HepG2 (cell line): ENCODE measurements around the gene JOSD2. TPM values are rescaled to one million over a fixed set of nuclear protein-coding genes. Genes with fewer than 3 reads are reported as not detected.

Source experiments
- HDAC2 ChIP-seq: sonication (generic); formaldehyde crosslinking; IDR thresholded peaks from 2 replicates; pipeline ENCODE4 v1.4.0; 2020; ENCODE audit warnings: missing genetic modification reagents
- HNRNPL ChIP-seq: fragments of 200-400 bp; formaldehyde crosslinking; IDR thresholded peaks from 2 replicates; pipeline ENCODE4 v1.6.1; 2017; ENCODE audit warnings: mild to moderate bottlenecking, low read depth, low read length
- NPAS2 ChIP-seq: sonication (generic); formaldehyde crosslinking; IDR thresholded peaks from 2 replicates; pipeline ENCODE4 v1.8.0; 2022; ENCODE audit warnings: mild to moderate bottlenecking, missing genetic modification reagents, borderline replicate concordance
- POLR2G ChIP-seq: fragments of 200-400 bp; formaldehyde crosslinking; IDR thresholded peaks from 2 replicates; pipeline ENCODE4 v1.6.1; 2018; ENCODE audit warnings: mild to moderate bottlenecking, low read depth, low read length, moderate library complexity
- RBFOX2 ChIP-seq: fragments of 200-400 bp; formaldehyde crosslinking; IDR thresholded peaks from 2 replicates; pipeline ENCODE4 v1.6.1; 2017; ENCODE audit warnings: low read depth, mild to moderate bottlenecking, low read length
- RXRA ChIP-seq: sonication (generic); formaldehyde crosslinking; IDR thresholded peaks from 2 replicates; pipeline ENCODE4 v1.5.1; 2020; ENCODE audit warnings: missing genetic modification reagents
- SKI ChIP-seq: fragments of 450-650 bp; IDR thresholded peaks from one replicate; pipeline ENCODE4 v1.6.1; 2018; ENCODE audit warnings: mild to moderate bottlenecking; ENCODE audit not compliant: partially characterized antibody
- TAF1 ChIP-seq: sonication (generic); formaldehyde crosslinking; IDR thresholded peaks from 2 replicates; pipeline ENCODE4 v1.4.0; 2020; ENCODE audit warnings: missing genetic modification reagents
- TFDP1 ChIP-seq: IDR thresholded peaks from 2 replicates; pipeline ENCODE4 v1.6.1; 2016; ENCODE audit warnings: missing compliant biosample characterization, missing genetic modification reagents, borderline replicate concordance
- TIGD3 ChIP-seq: sonication (generic); formaldehyde crosslinking; IDR thresholded peaks from 2 replicates; pipeline ENCODE4 v1.5.1; 2020; ENCODE audit warnings: mild to moderate bottlenecking, missing genetic modification reagents, borderline replicate concordance
- YEATS2 ChIP-seq: sonication (generic); formaldehyde crosslinking; IDR thresholded peaks from 2 replicates; pipeline ENCODE4 v1.4.0; 2020; ENCODE audit warnings: missing genetic modification reagents, borderline replicate concordance
- ZBTB20 ChIP-seq: sonication (generic); formaldehyde crosslinking; IDR thresholded peaks from 2 replicates; pipeline ENCODE4 v1.8.1; 2023; ENCODE audit warnings: missing genetic modification reagents, low read depth, mild to moderate bottlenecking, borderline replicate concordance
- ZIK1 ChIP-seq: sonication (generic); formaldehyde crosslinking; IDR thresholded peaks from 2 replicates; pipeline ENCODE4 v1.5.0; 2020; ENCODE audit warnings: mild to moderate bottlenecking, low read depth, missing genetic modification reagents, borderline replicate concordance
- ZNF446 ChIP-seq: sonication (generic); formaldehyde crosslinking; IDR thresholded peaks from 2 replicates; pipeline ENCODE4 v1.5.0; 2020; ENCODE audit warnings: mild to moderate bottlenecking, missing genetic modification reagents
- ZNF530 ChIP-seq: sonication (generic); formaldehyde crosslinking; IDR thresholded peaks from 2 replicates; pipeline ENCODE4 v1.5.0; 2020; ENCODE audit warnings: low read depth, mild to moderate bottlenecking, missing genetic modification reagents
- ZNF687 ChIP-seq: sonication (generic); formaldehyde crosslinking; IDR thresholded peaks from 2 replicates; pipeline ENCODE4 v1.5.1; 2020; ENCODE audit warnings: mild to moderate bottlenecking, missing genetic modification reagents, moderate library complexity
- ZNF704 ChIP-seq: sonication (generic); formaldehyde crosslinking; IDR thresholded peaks from 2 replicates; pipeline ENCODE4 v1.8.1; 2023; ENCODE audit warnings: mild to moderate bottlenecking, inconsistent platforms, moderate library complexity, missing genetic modification reagents, borderline replicate concordance
- ZNF740 ChIP-seq: sonication (generic); formaldehyde crosslinking; IDR thresholded peaks from 2 replicates; pipeline ENCODE4 v1.4.0; 2020; ENCODE audit warnings: missing genetic modification reagents
- polyA plus RNA-seq, 8 experiments: library from polyadenylated mRNA; depleted of rRNA in 3 of 8; stranded (reverse) in 7 of 8; unstranded in 1 of 8; fragments of >200 nt; fragmentation: Illumina TruSeq in 4 of 8; extraction: Trizol in 4 of 8; gene quantifications; 2 replicates each; pipeline versions ENCODE4 v1.2.1 to v1.2.3, GENCODE V29; 2011 to 2016; ENCODE audit warnings: low read depth in 4 of 8, missing spikeins in 1 of 8, mixed read lengths in 1 of 8; ENCODE audit not compliant: insufficient read depth in 1 of 8
- total RNA-seq, 5 experiments: library from RNA; depleted of rRNA; stranded (reverse); fragments of >200 nt; fragmentation: Illumina TruSeq; extraction: Trizol; gene quantifications; 2 replicates each; pipeline ENCODE4 v1.2.3, GENCODE V29; 2016; ENCODE audit warnings: low read depth in 1 of 5

JOSD2 gene
- total and polyA plus RNA-seq, 2 of the 13 experiments (the other 11 are each of a cell fraction or from before 2014, with no cell fraction given): 2.0 to 4.1 TPM

GRCh38 chr19:50513746-50514345, 2.9 kb upstream of the JOSD2 start, which contains the start of gene ASPDH (continued):
- peak; percentile 54; the same call in 1 of the 2 replicates for TF ChIP-seq POLR2G
- 0 out of 2 replicates have a peak, but pooled peaks have one; percentile 23 for TF ChIP-seq TAF1
- no peak for TF ChIP-seq ZNF446 (CRISPR knock-in tag)
- TF ChIP-seq RXRA (CRISPR knock-in tag): peak; percentile 52; the same call in 1 of the 2 replicates
- peak; percentile 22; the same call in 1 of the 2 replicates for TF ChIP-seq TFDP1 (CRISPR knock-in tag)
- TF ChIP-seq YEATS2: 0 out of 2 replicates have a peak, but pooled peaks have one; percentile 34
- no peak for TF ChIP-seq TIGD3 (CRISPR knock-in tag)
- TF ChIP-seq ZNF740 (CRISPR knock-in tag): peak; percentile 8; the same call in 1 of the 2 replicates
- 0 out of 2 replicates have a peak, but pooled peaks have one; percentile 21 for TF ChIP-seq HDAC2 (CRISPR knock-in tag)
- TF ChIP-seq HNRNPL: peak; percentile 73
- TF ChIP-seq NPAS2 (CRISPR knock-in tag): no peak
- TF ChIP-seq ZNF704 (CRISPR knock-in tag): no peak
- peak; percentile 38 for TF ChIP-seq SKI
- TF ChIP-seq ZNF687 (CRISPR knock-in tag): peak; percentile 70
- no peak for TF ChIP-seq ZNF530 (CRISPR knock-in tag)
- TF ChIP-seq ZBTB20 (CRISPR knock-in tag): no peak
- peak; percentile 77 for TF ChIP-seq RBFOX2
- TF ChIP-seq ZIK1: no peak
